Measurements from ENCODE around the gene KRT86.

GRCh38 chr12:52242442-52243258, 31.8 kb upstream of the KRT86 start:
- TF ChIP-seq CTCF (IDR thresholded peaks at IDR 0.05): no peak
- TF ChIP-seq MYC (IDR thresholded peaks at IDR 0.05; ENCODE audit: borderline replicate concordance, low read length): no peak
